ENCODE results near the gene USP10.

Gene USP10

DNA sequence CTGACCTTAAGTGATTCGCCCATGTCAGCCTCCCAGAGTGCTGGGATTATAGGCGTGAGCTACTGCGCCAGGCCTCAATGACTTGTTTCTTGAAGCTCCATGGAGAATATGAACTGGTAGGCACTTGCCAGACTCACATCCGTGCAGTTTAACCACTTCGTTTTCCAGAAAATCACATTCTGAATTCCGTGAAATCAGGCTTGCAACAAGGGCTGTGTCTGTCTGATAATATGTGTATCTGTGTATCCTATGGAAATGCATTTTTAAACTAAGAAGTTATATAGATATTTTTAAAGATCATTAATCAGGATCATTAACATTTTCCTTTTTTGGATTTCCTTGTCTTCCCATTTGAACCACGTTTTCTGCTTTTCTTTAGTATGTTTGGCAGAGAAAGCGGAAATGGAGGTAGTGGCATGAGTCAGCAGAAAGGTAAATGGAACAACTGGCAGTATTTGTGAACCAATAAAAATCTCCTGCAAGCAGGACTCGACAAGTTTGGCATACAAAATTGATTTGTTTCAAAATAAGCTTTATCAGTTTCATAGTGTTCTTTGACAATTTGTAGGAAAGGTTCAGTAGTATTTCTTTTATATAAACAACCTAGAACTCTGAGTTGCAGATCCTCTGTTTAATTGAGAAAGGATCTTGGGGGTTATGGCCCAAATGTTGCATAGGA, 33.0 kb downstream of the USP10 start:
- DNase-seq (ENCODE audit: low read depth in 2 of 2) = no peak
- TF ChIP-seq, protein P1, sequence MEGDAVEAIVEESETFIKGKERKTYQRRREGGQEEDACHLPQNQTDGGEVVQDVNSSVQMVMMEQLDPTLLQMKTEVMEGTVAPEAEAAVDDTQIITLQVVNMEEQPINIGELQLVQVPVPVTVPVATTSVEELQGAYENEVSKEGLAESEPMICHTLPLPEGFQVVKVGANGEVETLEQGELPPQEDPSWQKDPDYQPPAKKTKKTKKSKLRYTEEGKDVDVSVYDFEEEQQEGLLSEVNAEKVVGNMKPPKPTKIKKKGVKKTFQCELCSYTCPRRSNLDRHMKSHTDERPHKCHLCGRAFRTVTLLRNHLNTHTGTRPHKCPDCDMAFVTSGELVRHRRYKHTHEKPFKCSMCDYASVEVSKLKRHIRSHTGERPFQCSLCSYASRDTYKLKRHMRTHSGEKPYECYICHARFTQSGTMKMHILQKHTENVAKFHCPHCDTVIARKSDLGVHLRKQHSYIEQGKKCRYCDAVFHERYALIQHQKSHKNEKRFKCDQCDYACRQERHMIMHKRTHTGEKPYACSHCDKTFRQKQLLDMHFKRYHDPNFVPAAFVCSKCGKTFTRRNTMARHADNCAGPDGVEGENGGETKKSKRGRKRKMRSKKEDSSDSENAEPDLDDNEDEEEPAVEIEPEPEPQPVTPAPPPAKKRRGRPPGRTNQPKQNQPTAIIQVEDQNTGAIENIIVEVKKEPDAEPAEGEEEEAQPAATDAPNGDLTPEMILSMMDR (IDR thresholded peaks at IDR 0.05; ENCODE audit: low read depth, low read length) = no peak
- H3K4me3 ChIP-seq (replicated peaks in 1 of 2; ENCODE audit: low read depth in 2 of 2, low read length in 2 of 2) = no peak overlapping the region

DNA sequence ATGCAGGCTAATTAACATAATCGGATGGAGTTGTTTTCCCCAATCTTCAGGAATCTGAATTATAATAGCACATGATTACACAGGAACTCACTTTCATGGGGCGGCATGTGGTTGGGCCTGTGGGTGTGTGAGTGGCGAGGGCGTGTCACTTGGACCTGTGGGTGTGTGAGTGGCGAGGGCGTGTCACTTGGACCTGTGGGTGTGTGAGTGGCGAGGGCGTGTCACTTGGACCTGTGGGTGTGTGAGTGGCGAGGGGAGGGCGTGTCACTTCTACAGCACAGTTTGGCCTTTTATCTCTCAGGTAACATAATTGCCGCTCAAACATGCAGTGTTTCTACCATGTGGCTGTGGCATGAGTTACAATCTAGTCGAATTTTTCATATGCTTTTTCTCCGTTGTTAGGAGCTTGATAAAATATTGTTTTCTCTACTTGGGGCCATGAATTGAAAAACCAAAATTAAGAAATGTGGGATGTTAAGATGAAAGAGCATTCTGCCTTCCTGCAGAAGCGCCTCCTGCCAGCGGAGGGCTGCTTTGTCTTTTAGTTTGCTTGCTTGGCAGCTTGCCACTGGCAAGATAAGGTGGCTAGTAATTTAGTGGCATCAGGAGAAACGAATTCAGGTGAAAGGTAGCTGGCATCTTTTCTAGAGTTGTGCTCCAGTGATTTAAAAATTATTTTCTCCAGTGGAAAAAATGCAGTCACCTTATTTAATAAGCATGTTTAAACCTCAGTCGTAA, 36.2 kb downstream of the USP10 start:
- TF ChIP-seq, protein P1 (IDR thresholded peaks at IDR 0.05; ENCODE audit: low read depth, low read length) = no peak
- H3K4me3 ChIP-seq (replicated peaks in 1 of 2; ENCODE audit: low read depth in 2 of 2, low read length in 2 of 2) = no peak overlapping the region
- peak in 1 of 2 donors; percentile 51 for DNase-seq (ENCODE audit: low read depth in 2 of 2)

DNA sequence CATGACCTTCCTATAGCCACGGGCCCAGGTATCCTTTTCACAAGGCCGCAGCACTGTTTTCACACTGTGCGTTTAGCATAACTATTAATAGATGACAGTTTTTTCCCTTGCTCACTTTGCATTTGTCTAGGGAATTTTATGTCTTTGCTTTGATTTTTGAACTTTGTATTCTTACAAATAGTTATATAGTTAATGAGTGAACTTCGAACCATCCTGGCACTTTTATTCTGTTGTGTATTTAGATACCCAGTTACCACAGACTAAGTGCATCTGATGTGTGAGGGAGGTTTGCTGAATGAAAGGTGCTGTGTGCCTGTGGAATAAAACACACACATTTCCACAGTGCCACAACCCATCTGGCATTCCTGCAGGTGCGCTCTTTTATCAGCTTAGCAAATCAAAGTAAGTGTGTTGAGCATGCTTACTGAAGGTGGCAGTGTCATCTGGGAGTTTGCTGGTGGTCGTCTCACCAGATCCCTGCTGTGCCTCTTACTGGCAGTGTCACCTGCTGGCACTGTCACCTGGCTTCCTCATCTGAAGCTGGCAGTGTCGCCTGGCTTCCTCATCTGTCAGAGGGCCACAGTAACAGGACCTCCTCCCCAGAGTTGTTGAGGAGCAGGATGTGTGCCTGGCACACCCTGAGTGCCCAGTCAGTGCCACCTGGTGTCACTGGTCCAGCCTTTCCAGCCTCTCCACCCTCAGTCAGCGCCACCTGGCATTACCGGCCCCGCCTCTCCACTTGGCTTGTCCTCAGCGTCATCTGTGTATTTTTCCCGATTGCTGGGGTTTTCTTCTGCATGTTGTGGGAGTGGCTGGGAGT, 37.6 kb downstream of the USP10 start:
- TF ChIP-seq, protein P1 (IDR thresholded peaks at IDR 0.05; ENCODE audit: low read depth, low read length) = no peak
- DNase-seq (ENCODE audit: low read depth in 2 of 2) = no peak
- H3K4me3 ChIP-seq (replicated peaks in 1 of 2; ENCODE audit: low read depth in 2 of 2, low read length in 2 of 2) = no peak overlapping the region

DNA sequence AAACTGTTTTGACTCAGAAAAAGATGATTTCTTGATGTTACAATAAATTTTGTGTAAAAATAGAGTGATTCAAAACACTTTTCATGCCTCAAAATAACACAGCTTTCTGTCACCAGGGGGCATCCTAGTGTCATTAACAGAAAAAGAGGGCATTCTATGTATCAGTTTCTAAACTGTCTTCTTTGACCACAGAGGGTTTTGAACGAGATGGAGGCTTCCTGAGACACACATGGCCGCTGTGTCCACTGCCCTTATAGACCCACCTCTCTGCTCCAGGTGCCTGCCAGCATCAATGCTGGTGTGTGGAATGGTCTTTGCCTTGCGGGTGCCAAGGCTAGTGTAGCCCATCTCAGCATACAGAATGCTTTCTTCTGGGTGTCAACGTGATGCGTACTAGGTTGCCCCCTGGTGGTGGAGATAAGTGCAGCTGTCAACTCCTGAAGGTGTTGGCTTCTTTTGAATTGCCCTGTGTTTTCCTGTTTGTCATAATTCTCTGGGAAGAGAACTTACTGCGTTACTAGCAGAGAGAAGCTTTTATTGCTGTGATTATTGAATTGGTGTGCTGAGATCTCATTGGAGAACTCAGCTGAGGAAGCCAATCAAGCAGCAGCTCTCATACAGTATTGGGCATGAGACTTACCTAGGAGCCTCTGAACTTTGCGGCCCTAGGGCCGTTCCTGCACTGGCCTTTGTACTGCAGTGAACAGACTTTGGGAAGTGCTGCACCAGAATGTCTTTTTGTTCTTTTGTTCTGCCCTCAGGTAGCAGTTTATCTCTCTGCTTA, 38.6 kb downstream of the USP10 start:
- TF ChIP-seq, protein P1 (IDR thresholded peaks at IDR 0.05; ENCODE audit: low read depth, low read length) = peak; percentile 86
- DNase-seq (ENCODE audit: low read depth in 2 of 2) = peak; percentile 83 to 86
- H3K4me3 ChIP-seq (replicated peaks in 1 of 2; ENCODE audit: low read depth in 2 of 2, low read length in 2 of 2) = no peak overlapping the region

DNA sequence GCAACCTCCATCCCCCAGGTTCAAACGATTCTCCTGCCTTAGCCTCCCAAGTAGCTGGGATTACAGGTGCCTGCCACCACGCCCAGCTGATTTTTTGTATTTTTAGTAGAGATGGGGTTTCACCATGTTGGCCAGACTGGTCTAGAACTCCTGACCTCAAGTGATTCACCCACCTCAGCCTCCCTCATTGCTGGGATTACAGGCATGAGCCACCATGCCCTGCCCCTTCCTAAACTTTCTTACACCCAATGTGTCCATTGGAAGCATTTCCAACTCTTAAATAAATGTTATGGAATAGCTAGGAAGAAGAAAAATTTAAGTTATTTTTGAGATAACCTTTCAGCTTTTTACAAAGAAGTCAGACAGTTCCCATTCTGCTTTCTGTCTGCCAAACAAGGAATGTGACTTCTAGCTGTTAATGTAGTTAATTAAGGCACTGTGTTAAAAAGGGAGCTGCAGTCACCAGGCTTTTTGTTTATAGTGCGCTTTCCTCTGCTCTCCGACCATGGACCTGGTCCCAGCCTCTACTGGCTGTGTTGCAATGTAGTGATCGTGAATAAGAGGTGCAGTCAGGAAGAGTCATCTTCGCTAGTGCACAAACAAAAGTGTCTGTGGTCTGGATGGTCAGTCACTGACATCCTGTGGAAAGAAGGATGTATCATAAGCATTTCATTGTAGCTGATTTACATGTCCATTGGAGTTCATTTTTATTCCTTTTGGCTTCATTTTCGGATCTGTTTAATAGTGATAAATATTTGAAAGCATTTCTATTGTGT, 39.7 kb downstream of the USP10 start:
- no peak overlapping the region for H3K4me3 ChIP-seq (replicated peaks in 1 of 2; ENCODE audit: low read depth in 2 of 2, low read length in 2 of 2)
- TF ChIP-seq, protein P1 (IDR thresholded peaks at IDR 0.05; ENCODE audit: low read depth, low read length) = no peak
- DNase-seq (ENCODE audit: low read depth in 2 of 2) = peak; percentile 70 to 92

Data from cardiac fibroblast (primary cell).